Measurements from ENCODE around the gene C20orf144.

The C20orf144 gene

GRCh38 chr20:33664762-33665144 is 2.6 kb downstream of the C20orf144 start:
- no peak for DNase-seq (ENCODE audit: low read depth)
- H3K4me3 ChIP-seq (ENCODE audit: low read length), result no peak overlapping the region
- TF ChIP-seq CTCF (conservative IDR thresholded peaks at IDR 0.05; ENCODE audit: low read depth, low read length), result no peak

GRCh38 chr20:33666293-33667244 is 4.4 kb downstream of the C20orf144 start, which contains the start of gene ACTL10:
TSS of gene ACTL10 (plus strand) at chr20:33666943. CDS start at chr20:33667498, 555 bp downstream.
- peak within 1 kb of the TSS; percentile 45 for H3K4me3 ChIP-seq (ENCODE audit: low read length)
- peak; percentile 90 for DNase-seq (ENCODE audit: low read depth)
- TF ChIP-seq CTCF (conservative IDR thresholded peaks at IDR 0.05; ENCODE audit: low read depth, low read length), result peak; percentile 42

GRCh38 chr20:33667245-33667675 is 5.1 kb downstream of the C20orf144 start:
- peak overlapping the region; percentile 45 for H3K4me3 ChIP-seq (ENCODE audit: low read length)
- no peak for DNase-seq (ENCODE audit: low read depth)
- peak; percentile 3 for TF ChIP-seq CTCF (conservative IDR thresholded peaks at IDR 0.05; ENCODE audit: low read depth, low read length)

GRCh38 chr20:33667676-33668465 is 5.7 kb downstream of the C20orf144 start:
- peak overlapping the region; percentile 41 for H3K4me3 ChIP-seq (ENCODE audit: low read length)
- DNase-seq (ENCODE audit: low read depth), result no peak
- TF ChIP-seq CTCF (conservative IDR thresholded peaks at IDR 0.05; ENCODE audit: low read depth, low read length), result peak; percentile 92

- no peak overlapping the region for H3K4me3 ChIP-seq (ENCODE audit: low read length)
- TF ChIP-seq CTCF (conservative IDR thresholded peaks at IDR 0.05; ENCODE audit: low read depth, low read length), result no peak
- DNase-seq (ENCODE audit: low read depth), result no peak
Measured at GRCh38 chr20:33668466-33669155, 6.5 kb downstream of the C20orf144 start.

GRCh38 chr20:33669224-33669623 is 7.1 kb downstream of the C20orf144 start:
- no peak overlapping the region for H3K4me3 ChIP-seq (ENCODE audit: low read length)
- no peak for TF ChIP-seq CTCF (conservative IDR thresholded peaks at IDR 0.05; ENCODE audit: low read depth, low read length)
- DNase-seq (ENCODE audit: low read depth), result no peak

Data from retinal pigment epithelial cell (primary cell).